GM18519 (cell line): ENCODE results near the gene SETD1A.

Experiments
- ATAC-seq: cut with Tn5 transposase; IDR thresholded peaks from one replicate; pipeline ENCODE4 v1.9.1; 2021; ENCODE audit warnings: mild to moderate bottlenecking, moderate library complexity; ENCODE audit not compliant: unreplicated experiment, low FRiP score

SETD1A gene

GRCh38 chr16:30957456-30958174 is at the start of gene SETD1A:
SETD1A (plus strand) TSS chr16:30957754; CDS start chr16:30958732, 978 bp downstream.
- no peak for ATAC-seq

GRCh38 chr16:30910427-30911029 is 47.0 kb upstream of the SETD1A start:
- ATAC-seq: no peak

GRCh38 chr16:30912794-30913412 is 44.7 kb upstream of the SETD1A start:
- ATAC-seq: no peak

GRCh38 chr16:30914830-30915229 is 42.7 kb upstream of the SETD1A start:
- ATAC-seq: no peak

GRCh38 chr16:30918614-30919013 is 38.9 kb upstream of the SETD1A start:
- ATAC-seq: no peak

- no peak for ATAC-seq
Measured at GRCh38 chr16:30920891-30921290, 36.7 kb upstream of the SETD1A start.

- ATAC-seq: no peak
Measured at GRCh38 chr16:30921459-30921747, 36.2 kb upstream of the SETD1A start.

GRCh38 chr16:30921748-30922419 is 35.7 kb upstream of the SETD1A start:
- no peak for ATAC-seq

- peak; percentile 50 for ATAC-seq
Measured at GRCh38 chr16:30922420-30922959, 35.1 kb upstream of the SETD1A start.

- ATAC-seq: peak; percentile 49
Measured at GRCh38 chr16:30922960-30923535, 34.5 kb upstream of the SETD1A start.

- no peak for ATAC-seq
Measured at GRCh38 chr16:30923554-30924075, 33.9 kb upstream of the SETD1A start, which contains the start of gene FBXL19. FBXL19 (plus strand) TSS chr16:30923572; CDS start chr16:30925755, 2,183 bp downstream.

GRCh38 chr16:30924076-30924912 is 33.3 kb upstream of the SETD1A start:
- ATAC-seq: no peak

- no peak for ATAC-seq
Measured at GRCh38 chr16:30924913-30925631, 32.5 kb upstream of the SETD1A start.

GRCh38 chr16:30925632-30925987 is 31.9 kb upstream of the SETD1A start:
- ATAC-seq: no peak

GRCh38 chr16:30925995-30926811 is 31.4 kb upstream of the SETD1A start:
- ATAC-seq: no peak

- ATAC-seq: no peak
Measured at GRCh38 chr16:30926937-30927788, 30.4 kb upstream of the SETD1A start.

GRCh38 chr16:30927789-30928378 is 29.7 kb upstream of the SETD1A start:
- ATAC-seq: no peak
